K562 (cell line): ENCODE results near the gene TRIM33.

Experiments
- ESRRA ChIP-seq: fragments of 450-650 bp; IDR thresholded peaks from 2 replicates; pipeline ENCODE4 v1.6.1; 2014; ENCODE audit warnings: low read depth, mild to moderate bottlenecking, moderate library complexity, borderline replicate concordance
- ETV5 ChIP-seq: sonication (generic); formaldehyde crosslinking; IDR thresholded peaks from 2 replicates; pipeline ENCODE4 v1.4.0; 2020; ENCODE audit warnings: low read depth, mild to moderate bottlenecking, missing genetic modification reagents
- FOXM1 ChIP-seq, 2 experiments: fragments of 450-650 bp in 1 of 2; sonication (generic) in 1 of 2; formaldehyde crosslinking in 1 of 2; IDR thresholded peaks; 2 replicates each; pipeline versions ENCODE4 v1.6.1 to v1.9.0; 2017 to 2022; ENCODE audit warnings: low read depth in 2 of 2, mild to moderate bottlenecking in 2 of 2, missing genetic modification reagents in 1 of 2, moderate library complexity in 1 of 2
- HNRNPL ChIP-seq: fragments of 200-400 bp; formaldehyde crosslinking; IDR thresholded peaks from 2 replicates; pipeline ENCODE4 v1.6.1; 2017; ENCODE audit warnings: low read depth, mild to moderate bottlenecking, low read length
- POLR2A ChIP-seq: fragments of 450-650 bp; conservative IDR thresholded peaks from 2 replicates; pipeline ENCODE4 v1.6.1; 2016
- RUNX1 ChIP-seq: sonication (generic); IDR thresholded peaks from 2 replicates; pipeline ENCODE4 v1.6.1; 2016; ENCODE audit warnings: antibody characterized with exemption, low read depth
- YY1 ChIP-seq, 3 experiments: IDR thresholded peaks; 2 replicates each; pipeline ENCODE4 v1.6.1; 2011; ENCODE audit warnings: low read length in 2 of 3, mild to moderate bottlenecking in 2 of 3, moderate library complexity in 2 of 3, borderline replicate concordance in 1 of 3, control low read depth in 1 of 3, low read depth in 1 of 3; ENCODE audit not compliant: insufficient read depth in 3 of 3, insufficient replicate concordance in 2 of 3, control insufficient read depth in 1 of 3, insufficient read length in 1 of 3; ENCODE audit errors: extremely low read depth in 1 of 3
- ZBTB26 ChIP-seq: fragments of 450-650 bp; formaldehyde crosslinking; IDR thresholded peaks from 2 replicates; pipeline ENCODE4 v1.4.0; 2022; ENCODE audit warnings: missing genetic modification characterization
- ZBTB49 ChIP-seq: sonication (generic); formaldehyde crosslinking; IDR thresholded peaks from 2 replicates; pipeline ENCODE4 v1.8.0; 2022; ENCODE audit warnings: missing genetic modification reagents, mild to moderate bottlenecking, borderline replicate concordance
- ZNF133 ChIP-seq: fragments of 250-450 bp; sonication (Bioruptor Pico); IDR thresholded peaks from 2 replicates; pipeline ENCODE4 v1.4.0; 2020; ENCODE audit warnings: mild to moderate bottlenecking
- ZNF3 ChIP-seq: fragments of 250-450 bp; sonication (Bioruptor Pico); IDR thresholded peaks from 2 replicates; pipeline ENCODE4 v1.5.0; 2021; ENCODE audit warnings: mild to moderate bottlenecking, moderate library complexity
- ZNF431 ChIP-seq: sonication (generic); formaldehyde crosslinking; IDR thresholded peaks from 2 replicates; pipeline ENCODE4 v1.8.0; 2022; ENCODE audit warnings: mild to moderate bottlenecking, missing genetic modification reagents
- TF ChIP-seq, protein P1 (sequence below), 3 experiments: IDR thresholded peaks in 2 of 3; conservative IDR thresholded peaks in 1 of 3; 2 replicates each; pipeline ENCODE4 v1.5.1; 2011 to 2012; ENCODE audit warnings: low read length in 3 of 3, mild to moderate bottlenecking in 3 of 3, control low read depth in 2 of 3, improper control_type of control experiment in 1 of 3, inconsistent platforms in 1 of 3, low read depth in 1 of 3, mixed read lengths in 1 of 3, moderate library complexity in 1 of 3; ENCODE audit not compliant: insufficient read depth in 2 of 3
- TF ChIP-seq, protein P2 (sequence below), 2 experiments: fragments of 450-650 bp; IDR thresholded peaks; 2 replicates each; pipeline ENCODE4 v1.6.1; 2016

DNA sequence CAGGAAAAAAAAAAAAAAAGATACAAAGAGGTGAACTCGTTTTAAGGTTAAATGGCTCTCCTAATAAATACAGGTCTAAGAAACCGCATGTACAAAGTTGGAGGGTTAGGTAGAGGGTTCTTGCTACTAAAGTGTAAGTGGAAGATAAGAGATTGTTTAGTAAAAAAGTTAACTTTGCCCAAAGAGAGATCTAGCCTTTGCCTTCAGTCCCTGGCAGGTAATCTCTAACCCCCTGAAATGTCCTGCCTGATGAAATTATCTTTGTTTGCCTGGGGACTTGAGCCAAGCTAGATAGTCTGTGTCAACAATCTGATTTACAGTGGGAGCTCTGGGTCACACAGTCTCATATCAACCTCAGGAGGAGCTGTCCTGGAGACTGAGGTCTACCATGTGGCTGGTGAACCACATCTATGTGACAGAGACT lies 57.6 kb downstream of the TRIM33 start:
- TF ChIP-seq YY1 (IDR thresholded peaks at IDR 0.05; ENCODE audit: borderline replicate concordance in 1 of 3, control insufficient read depth in 1 of 3, extremely low read depth in 1 of 3, insufficient read depth in 3 of 3, insufficient read length in 1 of 3, insufficient replicate concordance in 2 of 3, low read depth in 1 of 3, low read length in 2 of 3) (no peak), ZNF133 (no peak), ZBTB26 (CRISPR knock-in tag) (no peak), ZNF431 (CRISPR knock-in tag) (no peak), HNRNPL (no peak), POLR2A (no peak), RUNX1 (no peak), ZBTB49 (no peak), ZNF3 (no peak), ETV5 (CRISPR knock-in tag) (no peak), ESRRA (peak; percentile 36; the same call in 1 of the 2 replicates), FOXM1 (IDR thresholded peaks at IDR 0.05; ENCODE audit: low read depth) (peak; percentile 74), FOXM1 (CRISPR knock-in tag; IDR thresholded peaks at IDR 0.05; ENCODE audit: low read depth) (no peak)
- TF ChIP-seq, protein P1, sequence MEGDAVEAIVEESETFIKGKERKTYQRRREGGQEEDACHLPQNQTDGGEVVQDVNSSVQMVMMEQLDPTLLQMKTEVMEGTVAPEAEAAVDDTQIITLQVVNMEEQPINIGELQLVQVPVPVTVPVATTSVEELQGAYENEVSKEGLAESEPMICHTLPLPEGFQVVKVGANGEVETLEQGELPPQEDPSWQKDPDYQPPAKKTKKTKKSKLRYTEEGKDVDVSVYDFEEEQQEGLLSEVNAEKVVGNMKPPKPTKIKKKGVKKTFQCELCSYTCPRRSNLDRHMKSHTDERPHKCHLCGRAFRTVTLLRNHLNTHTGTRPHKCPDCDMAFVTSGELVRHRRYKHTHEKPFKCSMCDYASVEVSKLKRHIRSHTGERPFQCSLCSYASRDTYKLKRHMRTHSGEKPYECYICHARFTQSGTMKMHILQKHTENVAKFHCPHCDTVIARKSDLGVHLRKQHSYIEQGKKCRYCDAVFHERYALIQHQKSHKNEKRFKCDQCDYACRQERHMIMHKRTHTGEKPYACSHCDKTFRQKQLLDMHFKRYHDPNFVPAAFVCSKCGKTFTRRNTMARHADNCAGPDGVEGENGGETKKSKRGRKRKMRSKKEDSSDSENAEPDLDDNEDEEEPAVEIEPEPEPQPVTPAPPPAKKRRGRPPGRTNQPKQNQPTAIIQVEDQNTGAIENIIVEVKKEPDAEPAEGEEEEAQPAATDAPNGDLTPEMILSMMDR (IDR thresholded peaks at IDR 0.05 in 2 of 3, conservative IDR thresholded peaks at IDR 0.05 in 1 of 3; ENCODE audit: insufficient read depth in 2 of 3, low read depth in 1 of 3, low read length in 3 of 3), result no peak
- TF ChIP-seq, protein P2, sequence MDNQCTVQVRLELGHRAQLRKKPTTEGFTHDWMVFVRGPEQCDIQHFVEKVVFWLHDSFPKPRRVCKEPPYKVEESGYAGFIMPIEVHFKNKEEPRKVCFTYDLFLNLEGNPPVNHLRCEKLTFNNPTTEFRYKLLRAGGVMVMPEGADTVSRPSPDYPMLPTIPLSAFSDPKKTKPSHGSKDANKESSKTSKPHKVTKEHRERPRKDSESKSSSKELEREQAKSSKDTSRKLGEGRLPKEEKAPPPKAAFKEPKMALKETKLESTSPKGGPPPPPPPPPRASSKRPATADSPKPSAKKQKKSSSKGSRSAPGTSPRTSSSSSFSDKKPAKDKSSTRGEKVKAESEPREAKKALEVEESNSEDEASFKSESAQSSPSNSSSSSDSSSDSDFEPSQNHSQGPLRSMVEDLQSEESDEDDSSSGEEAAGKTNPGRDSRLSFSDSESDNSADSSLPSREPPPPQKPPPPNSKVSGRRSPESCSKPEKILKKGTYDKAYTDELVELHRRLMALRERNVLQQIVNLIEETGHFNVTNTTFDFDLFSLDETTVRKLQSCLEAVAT (IDR thresholded peaks at IDR 0.05), result no peak
